ENCODE data around the gene LITAFD.

DNA sequence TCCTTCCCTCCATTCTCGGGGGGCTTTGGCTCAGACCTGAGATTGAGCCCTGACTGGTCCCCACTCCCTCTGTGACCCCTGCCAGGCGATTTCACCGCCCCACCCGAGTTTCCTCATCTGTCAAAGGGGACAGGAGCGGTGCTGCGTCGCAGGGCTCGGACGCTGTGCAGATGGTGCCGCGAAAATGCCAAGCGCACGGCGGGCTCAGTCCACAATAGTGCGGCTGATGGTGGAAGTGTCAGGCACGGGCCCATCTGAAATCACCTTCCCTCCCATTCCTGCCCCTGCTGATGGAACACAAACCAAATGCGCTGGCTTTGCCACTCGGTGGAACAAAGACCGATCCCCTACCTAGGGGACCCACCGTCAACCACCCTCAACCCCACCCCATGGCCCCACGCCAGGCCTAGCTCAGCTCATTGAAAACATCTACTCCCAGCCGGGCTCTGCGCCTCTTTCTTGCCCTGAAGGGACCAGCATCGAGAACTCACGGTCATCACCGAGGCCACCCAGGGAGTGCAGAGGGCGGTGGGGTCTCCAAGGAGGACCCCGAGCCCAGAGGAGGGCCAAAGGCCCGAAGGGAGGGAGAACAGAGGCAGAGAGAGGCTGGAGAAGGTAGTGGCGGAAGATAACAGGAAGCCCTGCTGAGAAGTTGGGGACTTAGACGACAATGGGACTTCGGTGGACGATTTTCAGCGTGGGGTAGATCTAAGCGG is 14.8 kb upstream of the LITAFD start:
- TF ChIP-seq POLR2AphosphoS5 (IDR thresholded peaks at IDR 0.05; ENCODE audit: borderline replicate concordance, low read depth, low read length) (no peak), EZH2 (IDR thresholded peaks at IDR 0.05) (no peak), FOXP2 (optimal IDR thresholded peaks at IDR 0.05; ENCODE audit: control extremely low read depth, extremely low read length, insufficient read depth) (no peak)
